Lung (tissue), 12 donors: ENCODE results near the gene C22orf31. TPM values are rescaled to one million over a fixed set of nuclear protein-coding genes. Genes with fewer than 3 reads are reported as not detected.

ENCODE experiments used
- ATAC-seq: fragments of 200-7000 bp; cut with Tn5 transposase; one replicate; pipeline ENCODE4 v1.9.1; 2020; ENCODE audit warnings: moderate number of reproducible peaks; ENCODE audit not compliant: insufficient read depth, low FRiP score
- DNase-seq, 3 donors: peaks; one replicate each; pipeline ENCODE4 v3.0.0-alpha.2; 2013 to 2017
- H3K27ac ChIP-seq, 2 donors: one replicate each; pipeline ENCODE4 v1.5.1; 2013; ENCODE audit warnings: mild to moderate bottlenecking in 2 of 2, moderate library complexity in 2 of 2, control low read depth in 1 of 2, inconsistent platforms in 1 of 2, low read depth in 1 of 2, low read length in 1 of 2
- H3K27me3 ChIP-seq, 3 donors: one replicate each; pipeline ENCODE4 v1.5.1; 2013; ENCODE audit warnings: low read length in 2 of 3; ENCODE audit not compliant: control insufficient read depth in 3 of 3, insufficient read depth in 3 of 3
- H3K36me3 ChIP-seq, 4 donors: one replicate each; pipeline ENCODE4 v1.5.1; 2013; ENCODE audit warnings: low read length in 4 of 4, mild to moderate bottlenecking in 1 of 4, moderate library complexity in 1 of 4; ENCODE audit not compliant: control insufficient read depth in 4 of 4, insufficient read depth in 4 of 4
- H3K4me1 ChIP-seq, 5 donors: one replicate each; pipeline ENCODE4 v1.5.1; 2013; ENCODE audit warnings: low read length in 5 of 5, mild to moderate bottlenecking in 2 of 5, moderate library complexity in 1 of 5; ENCODE audit not compliant: control insufficient read depth in 5 of 5, insufficient read depth in 5 of 5
- H3K4me3 ChIP-seq: one replicate; pipeline ENCODE4 v1.5.1; 2013; ENCODE audit warnings: mild to moderate bottlenecking, control low read depth, moderate library complexity
- H3K9ac ChIP-seq, 2 donors: one replicate each; pipeline ENCODE4 v1.5.1; 2013; ENCODE audit warnings: low read length in 2 of 2, control low read depth in 1 of 2; ENCODE audit not compliant: insufficient read depth in 1 of 2
- H3K9me3 ChIP-seq, 4 donors: one replicate each; pipeline ENCODE4 v1.5.1; 2013; ENCODE audit warnings: low read length in 3 of 4, mild to moderate bottlenecking in 1 of 4, moderate library complexity in 1 of 4; ENCODE audit not compliant: control insufficient read depth in 4 of 4, insufficient read depth in 3 of 4
- WGBS, 2 donors: extraction: QIAGEN DNeasy Blood & Tissue Kit; methylation state at CpG; one replicate each; pipeline ENCODE4 v1.1.7; 2013; 5-methylcytosine and 5-hydroxymethylcytosine counted together
- polyA plus RNA-seq, 2 donors: library from polyadenylated mRNA; stranded (reverse); fragments of 200-250 nt; gene quantifications; one replicate each; pipeline ENCODE4 v1.2.1, GENCODE V29; 2013
- total RNA-seq, 2 donors: library from RNA; depleted of rRNA in 1 of 2; stranded (reverse); fragments of >200 nt in 1 of 2; gene quantifications; one replicate each; pipeline ENCODE4 v1.2.1, GENCODE V29; 2014 to 2021
- TF ChIP-seq, protein P1 (sequence below): IDR thresholded peaks from 2 replicates; pipeline ENCODE4 v1.5.1; 2012; ENCODE audit warnings: mild to moderate bottlenecking; ENCODE audit errors: control extremely low read depth, extremely low read depth
- donor health status: control.
- donor health status: control.
- donor health status: Bipolar disorder and iron deficiency.
- donor health status: healthy.
- donor health status: DM: yes; HTN: yes; CAD: no.

Gene C22orf31
- total and polyA plus RNA-seq, 4 donors = 0.07 to 0.30 TPM; not detected in 2

DNA sequence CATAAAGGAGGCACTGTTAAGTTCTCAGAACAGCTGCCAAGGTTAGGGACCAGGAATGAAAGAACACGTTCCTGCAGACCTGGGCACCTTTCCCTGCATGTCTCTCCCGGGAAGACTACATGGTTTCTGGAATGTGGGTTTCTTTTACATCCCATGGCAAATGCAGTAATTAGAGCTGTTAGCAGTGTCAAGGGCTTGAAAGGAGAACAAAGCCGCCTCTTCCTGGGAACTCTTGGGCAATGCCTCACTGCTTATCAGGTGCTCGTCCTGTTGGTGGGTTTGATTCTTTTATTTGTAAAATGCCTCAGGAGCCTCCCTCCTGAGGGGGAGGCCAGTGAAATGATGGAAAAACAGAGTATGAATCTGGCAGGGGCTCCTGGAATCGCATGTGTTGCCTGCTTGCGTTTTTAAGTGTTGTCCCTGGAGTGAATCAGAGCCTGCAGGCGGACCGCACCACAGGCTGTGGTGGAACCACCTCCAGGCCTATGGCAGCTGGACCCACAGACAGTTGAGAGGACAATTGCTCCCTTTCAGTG is 723 bp upstream of the C22orf31 start:
- ATAC-seq = no peak
- H3K27ac ChIP-seq = no peak overlapping the region
- TF ChIP-seq, protein P1, sequence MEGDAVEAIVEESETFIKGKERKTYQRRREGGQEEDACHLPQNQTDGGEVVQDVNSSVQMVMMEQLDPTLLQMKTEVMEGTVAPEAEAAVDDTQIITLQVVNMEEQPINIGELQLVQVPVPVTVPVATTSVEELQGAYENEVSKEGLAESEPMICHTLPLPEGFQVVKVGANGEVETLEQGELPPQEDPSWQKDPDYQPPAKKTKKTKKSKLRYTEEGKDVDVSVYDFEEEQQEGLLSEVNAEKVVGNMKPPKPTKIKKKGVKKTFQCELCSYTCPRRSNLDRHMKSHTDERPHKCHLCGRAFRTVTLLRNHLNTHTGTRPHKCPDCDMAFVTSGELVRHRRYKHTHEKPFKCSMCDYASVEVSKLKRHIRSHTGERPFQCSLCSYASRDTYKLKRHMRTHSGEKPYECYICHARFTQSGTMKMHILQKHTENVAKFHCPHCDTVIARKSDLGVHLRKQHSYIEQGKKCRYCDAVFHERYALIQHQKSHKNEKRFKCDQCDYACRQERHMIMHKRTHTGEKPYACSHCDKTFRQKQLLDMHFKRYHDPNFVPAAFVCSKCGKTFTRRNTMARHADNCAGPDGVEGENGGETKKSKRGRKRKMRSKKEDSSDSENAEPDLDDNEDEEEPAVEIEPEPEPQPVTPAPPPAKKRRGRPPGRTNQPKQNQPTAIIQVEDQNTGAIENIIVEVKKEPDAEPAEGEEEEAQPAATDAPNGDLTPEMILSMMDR = no peak

DNA sequence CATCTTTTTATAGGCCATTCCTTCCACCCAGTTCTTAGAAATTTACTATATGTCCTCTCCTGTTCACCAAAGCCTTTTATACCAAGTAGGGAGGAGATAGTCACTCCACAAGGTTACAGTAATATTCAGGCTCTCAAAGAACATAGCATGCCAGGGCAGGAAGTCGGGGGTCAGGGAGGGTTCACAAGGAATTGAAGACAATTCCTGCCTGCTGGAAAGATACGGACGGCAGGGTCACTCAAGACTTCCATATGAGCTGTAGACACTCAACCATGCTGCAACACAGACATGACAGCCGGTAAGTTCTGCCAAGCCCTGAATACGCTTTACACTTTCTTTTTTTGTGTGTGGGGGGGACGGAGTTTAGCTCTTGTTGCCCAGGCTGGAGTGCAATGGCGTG is 700 bp downstream of the C22orf31 start:
- H3K27ac ChIP-seq = no peak overlapping the region
- ATAC-seq (no peak), DNase-seq (peak in 2 of 3 donors; percentile 14 to 43)
- no peaks in the 10 kb centered on the region for H3K36me3 ChIP-seq
- H3K4me1 ChIP-seq = peaks cover 0 to 20% (median 4%) of the 10 kb centered on the region in 5 donors
- no peaks in the 10 kb centered on the region for H3K9me3 ChIP-seq
- WGBS, 2 donors = 47 to 57% methylated on average over 7 of the region's 7 CpGs
- no peaks in the 10 kb centered on the region for H3K27me3 ChIP-seq
- TF ChIP-seq, protein P1 = no peak
- H3K4me3 ChIP-seq = no peak overlapping the region
- no peak overlapping the region for H3K9ac ChIP-seq

More for the DNA sequence above, 723 bp upstream of the C22orf31 start:
- peaks cover 0 to 20% (median 4%) of the 10 kb centered on the region in 5 donors for H3K4me1 ChIP-seq
- H3K36me3 ChIP-seq = no peaks in the 10 kb centered on the region
- H3K9ac ChIP-seq = no peak overlapping the region
- no peaks in the 10 kb centered on the region for H3K9me3 ChIP-seq
- WGBS, 2 donors = 60 to 71% methylated on average over 8 of the region's 8 CpGs
- H3K4me3 ChIP-seq = no peak overlapping the region
- no peaks in the 10 kb centered on the region for H3K27me3 ChIP-seq
- peak in 2 of 3 donors; percentile 12 to 23 for DNase-seq

DNA sequence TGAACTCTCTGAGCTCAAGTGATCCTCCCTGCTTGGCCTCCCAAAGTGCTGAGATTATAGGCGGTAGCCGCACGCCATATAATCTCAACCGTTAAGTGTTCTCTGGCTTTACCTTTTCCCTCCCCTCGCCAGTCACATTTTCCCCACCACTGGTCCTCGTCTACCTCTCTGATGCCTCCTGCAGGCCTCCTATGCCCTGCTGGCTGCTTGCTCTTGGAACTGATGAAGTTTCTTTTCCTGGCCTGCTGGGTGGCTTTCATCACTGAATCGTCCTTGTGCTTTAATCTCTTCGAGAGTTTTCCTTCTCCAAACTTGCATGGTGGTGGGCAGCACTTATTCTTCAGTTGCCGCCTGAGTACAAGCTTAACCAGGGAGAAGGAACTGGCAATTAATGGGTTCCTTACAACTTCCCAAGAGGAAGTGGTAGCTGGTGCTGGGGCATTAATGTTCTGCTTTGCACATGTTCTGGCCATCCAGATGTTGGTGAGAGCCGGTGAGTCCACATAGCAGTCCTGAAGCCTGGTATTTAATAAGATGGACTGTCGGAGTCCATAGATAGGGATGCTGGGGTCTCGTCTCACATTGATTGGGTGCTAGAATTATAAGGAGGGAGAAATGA is 1.3 kb downstream of the C22orf31 start:
- no peak overlapping the region for H3K4me3 ChIP-seq
- H3K27me3 ChIP-seq = no peaks in the 10 kb centered on the region
- DNase-seq (peak in 1 of 3 donors; percentile 10), ATAC-seq (no peak)
- H3K9ac ChIP-seq = no peak overlapping the region
- TF ChIP-seq, protein P1 = no peak
- WGBS, 2 donors = 59 to 77% methylated on average over 12 of the region's 12 CpGs
- no peaks in the 10 kb centered on the region for H3K9me3 ChIP-seq
- H3K27ac ChIP-seq = no peak overlapping the region
- H3K36me3 ChIP-seq = no peaks in the 10 kb centered on the region
- peaks cover 0 to 20% (median 4%) of the 10 kb centered on the region in 5 donors for H3K4me1 ChIP-seq
